ENCODE results near the gene DCDC2. TPM values are rescaled to one million over a fixed set of nuclear protein-coding genes. Genes with fewer than 3 reads are reported as not detected.

DCDC2 gene
- total and polyA plus RNA-seq, 4 donors: 0.51 to 13.0 (median 2.0) TPM

DNA sequence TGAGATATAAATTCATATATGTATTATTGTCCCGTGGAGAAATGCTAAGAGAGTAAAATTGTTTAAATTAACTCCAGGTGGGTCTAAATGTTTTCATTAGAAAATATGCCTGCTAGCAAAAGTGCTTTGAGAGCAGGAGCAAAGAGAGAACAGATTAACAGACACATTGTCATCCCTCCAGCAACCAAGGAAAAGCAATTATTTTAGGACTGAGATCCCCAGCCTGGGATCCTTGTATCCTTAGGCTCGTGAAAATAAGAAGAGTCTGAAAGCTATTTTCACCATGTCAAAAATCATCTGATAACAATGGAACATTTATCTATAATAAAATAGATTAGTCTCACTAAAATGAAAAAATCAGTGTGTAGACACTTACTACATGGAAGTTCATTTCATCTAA is 33.3 kb upstream of the DCDC2 start (continued):
- TF ChIP-seq REST (IDR thresholded peaks at IDR 0.05) (no peak), FOXA2 (IDR thresholded peaks at IDR 0.05) (no peak), RXRA (IDR thresholded peaks at IDR 0.05) (no peak)

GRCh38 chr6:24387818-24388217 is 30.0 kb upstream of the DCDC2 start:
- TF ChIP-seq RAD21 (IDR thresholded peaks at IDR 0.05) (no peak), RXRA (IDR thresholded peaks at IDR 0.05) (no peak), GABPA (IDR thresholded peaks at IDR 0.05 in 1 of 2, conservative IDR thresholded peaks at IDR 0.05 in 1 of 2) (no peak), EGR1 (IDR thresholded peaks at IDR 0.05; ENCODE audit: low read depth in 2 of 2) (no peak), NR2F2 (IDR thresholded peaks at IDR 0.05) (no peak), REST (IDR thresholded peaks at IDR 0.05) (no peak), HNF4A (conservative IDR thresholded peaks at IDR 0.05) (no peak), JUND (IDR thresholded peaks at IDR 0.05) (no peak), FOXA2 (IDR thresholded peaks at IDR 0.05) (no peak), TAF1 (conservative IDR thresholded peaks at IDR 0.05) (no peak), SP1 (IDR thresholded peaks at IDR 0.05) (no peak)
- TF ChIP-seq, protein P1, sequence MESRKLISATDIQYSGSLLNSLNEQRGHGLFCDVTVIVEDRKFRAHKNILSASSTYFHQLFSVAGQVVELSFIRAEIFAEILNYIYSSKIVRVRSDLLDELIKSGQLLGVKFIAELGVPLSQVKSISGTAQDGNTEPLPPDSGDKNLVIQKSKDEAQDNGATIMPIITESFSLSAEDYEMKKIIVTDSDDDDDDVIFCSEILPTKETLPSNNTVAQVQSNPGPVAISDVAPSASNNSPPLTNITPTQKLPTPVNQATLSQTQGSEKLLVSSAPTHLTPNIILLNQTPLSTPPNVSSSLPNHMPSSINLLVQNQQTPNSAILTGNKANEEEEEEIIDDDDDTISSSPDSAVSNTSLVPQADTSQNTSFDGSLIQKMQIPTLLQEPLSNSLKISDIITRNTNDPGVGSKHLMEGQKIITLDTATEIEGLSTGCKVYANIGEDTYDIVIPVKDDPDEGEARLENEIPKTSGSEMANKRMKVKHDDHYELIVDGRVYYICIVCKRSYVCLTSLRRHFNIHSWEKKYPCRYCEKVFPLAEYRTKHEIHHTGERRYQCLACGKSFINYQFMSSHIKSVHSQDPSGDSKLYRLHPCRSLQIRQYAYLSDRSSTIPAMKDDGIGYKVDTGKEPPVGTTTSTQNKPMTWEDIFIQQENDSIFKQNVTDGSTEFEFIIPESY (IDR thresholded peaks at IDR 0.05): no peak
- TF ChIP-seq, protein P2, sequence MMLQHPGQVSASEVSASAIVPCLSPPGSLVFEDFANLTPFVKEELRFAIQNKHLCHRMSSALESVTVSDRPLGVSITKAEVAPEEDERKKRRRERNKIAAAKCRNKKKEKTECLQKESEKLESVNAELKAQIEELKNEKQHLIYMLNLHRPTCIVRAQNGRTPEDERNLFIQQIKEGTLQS (IDR thresholded peaks at IDR 0.05): no peak
- DNase-seq (ENCODE audit: low spot score): no peak

More at GRCh38 chr6:24387818-24388217, 30.0 kb upstream of the DCDC2 start:
- Histone ChIP-seq H3K9me3 (ENCODE audit: control insufficient read depth in 4 of 4, low read length in 3 of 4) (no peaks in the 10 kb centered on the region), H3K4me3 (ENCODE audit: low read depth in 1 of 3, low read length in 3 of 3) (no peak overlapping the region), H3K9ac (ENCODE audit: low read depth in 1 of 2, low read length in 2 of 2) (no peak overlapping the region), H3K27ac (ENCODE audit: low read depth in 1 of 2, low read length in 2 of 2) (no peak overlapping the region), H3K36me3 (ENCODE audit: control insufficient read depth in 4 of 4, insufficient read depth in 3 of 4, low read depth in 1 of 4, low read length in 3 of 4) (no peaks in the 10 kb centered on the region), H3K4me1 (ENCODE audit: control insufficient read depth in 4 of 4, insufficient read depth in 4 of 4, low read length in 3 of 4) (peaks cover 0 to 23% (median 13%) of the 10 kb centered on the region in 4 donors), H3K27me3 (ENCODE audit: control insufficient read depth in 4 of 4, insufficient read depth in 4 of 4, low read length in 3 of 4) (no peaks in the 10 kb centered on the region)
- WGBS: 95% methylated on average over 1 of the region's 1 CpG

Data from liver (tissue), 9 donors.